HG03442 (cell line): ENCODE measurements around the gene P2RX3.
A peak's percentile ranks its signal among the peaks of the same experiment; 100 is the strongest.

ENCODE experiments used
- ATAC-seq: cut with Tn5 transposase; IDR thresholded peaks from one replicate; pipeline ENCODE4 v1.9.1; 2021; ENCODE audit warnings: mild to moderate bottlenecking, moderate library complexity; ENCODE audit not compliant: unreplicated experiment

The P2RX3 gene

DNA sequence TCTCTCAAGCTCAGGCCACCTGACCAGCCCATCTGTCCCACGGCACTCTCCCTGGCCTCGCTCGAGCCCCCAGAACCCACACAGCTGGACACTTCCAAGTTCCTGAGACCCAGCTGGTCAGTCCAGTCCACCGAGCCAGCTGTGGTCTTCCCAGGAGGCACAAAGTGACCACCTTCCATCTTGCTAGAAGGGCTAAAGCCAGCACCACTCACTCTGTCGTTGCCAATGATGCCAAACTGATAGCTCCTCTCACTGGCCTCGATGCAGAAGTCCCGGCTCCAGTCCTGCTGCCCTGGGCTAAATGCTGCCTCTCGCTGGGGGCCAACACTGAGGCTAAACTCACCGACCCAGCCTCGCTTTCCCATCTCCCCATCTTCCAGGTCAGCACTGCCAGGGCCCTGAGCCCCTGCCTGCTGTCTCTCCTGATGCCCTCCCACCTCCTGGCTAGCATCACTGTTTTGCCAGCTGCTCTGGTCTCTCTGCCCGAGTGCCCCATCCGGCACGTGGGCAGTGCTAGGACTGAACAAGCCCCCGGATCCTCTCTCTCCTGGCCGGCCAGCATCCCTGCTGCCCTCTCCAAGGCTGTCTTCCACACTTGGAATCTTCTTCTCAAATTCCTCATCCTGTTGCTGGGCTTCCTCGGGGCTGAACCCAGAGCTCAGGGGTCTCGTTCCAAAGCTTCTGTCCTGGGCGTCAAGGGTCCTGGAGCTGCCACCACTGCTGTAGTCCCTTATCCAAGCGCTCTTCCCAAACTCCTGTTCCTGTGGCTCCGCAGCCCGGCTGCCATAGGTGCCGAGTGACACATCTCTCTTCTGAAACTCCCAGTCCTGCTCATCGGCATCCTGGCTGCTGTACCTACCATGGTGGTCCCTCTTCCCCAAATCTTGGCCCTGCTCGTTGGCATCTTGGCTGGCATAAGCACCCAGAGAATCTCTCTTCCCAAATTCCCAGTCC lies 28.8 kb upstream of the P2RX3 start:
- no peak for ATAC-seq

DNA sequence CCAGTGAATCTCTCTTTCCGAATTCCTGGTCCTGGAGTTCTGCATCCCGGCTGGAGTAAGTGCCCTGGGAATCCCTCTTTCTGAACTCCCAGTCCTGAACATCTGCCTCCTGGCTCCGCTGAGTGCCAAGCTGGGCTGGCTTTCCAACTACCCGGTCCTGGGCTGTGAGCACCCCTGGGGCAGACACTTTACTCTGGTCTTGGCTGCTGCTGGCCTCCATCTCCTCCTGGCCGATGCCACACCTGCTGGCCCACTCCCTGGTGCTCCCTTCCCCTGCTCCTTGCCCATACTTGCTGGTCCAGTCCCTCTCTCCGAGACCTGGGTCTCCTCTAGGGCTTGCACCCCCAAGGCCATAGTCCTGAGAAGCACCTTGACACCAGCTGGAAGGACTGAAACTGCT lies 28.1 kb upstream of the P2RX3 start:
- ATAC-seq: no peak

DNA sequence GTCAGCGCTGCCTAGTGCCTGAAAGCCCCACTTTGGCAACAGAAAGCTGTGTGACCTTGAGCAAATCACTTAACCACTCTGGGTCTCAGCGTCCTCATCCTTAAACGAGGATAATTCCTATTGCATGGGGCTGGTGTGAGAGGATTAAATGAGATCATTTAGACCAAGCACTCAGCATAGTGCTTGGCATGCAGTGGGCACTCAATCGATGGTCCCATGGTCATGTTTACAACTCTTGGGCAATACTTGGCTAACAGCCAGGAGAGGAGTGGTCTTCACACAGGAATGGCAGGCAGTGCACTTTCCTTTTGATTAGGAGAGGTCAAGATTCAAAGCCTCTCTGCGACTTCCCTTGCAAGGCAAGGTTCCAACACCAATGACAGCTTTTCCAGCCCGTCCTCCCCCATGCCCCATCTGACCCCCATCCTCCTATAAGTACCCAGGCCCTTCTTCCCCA lies 27.5 kb upstream of the P2RX3 start:
- ATAC-seq: no peak

DNA sequence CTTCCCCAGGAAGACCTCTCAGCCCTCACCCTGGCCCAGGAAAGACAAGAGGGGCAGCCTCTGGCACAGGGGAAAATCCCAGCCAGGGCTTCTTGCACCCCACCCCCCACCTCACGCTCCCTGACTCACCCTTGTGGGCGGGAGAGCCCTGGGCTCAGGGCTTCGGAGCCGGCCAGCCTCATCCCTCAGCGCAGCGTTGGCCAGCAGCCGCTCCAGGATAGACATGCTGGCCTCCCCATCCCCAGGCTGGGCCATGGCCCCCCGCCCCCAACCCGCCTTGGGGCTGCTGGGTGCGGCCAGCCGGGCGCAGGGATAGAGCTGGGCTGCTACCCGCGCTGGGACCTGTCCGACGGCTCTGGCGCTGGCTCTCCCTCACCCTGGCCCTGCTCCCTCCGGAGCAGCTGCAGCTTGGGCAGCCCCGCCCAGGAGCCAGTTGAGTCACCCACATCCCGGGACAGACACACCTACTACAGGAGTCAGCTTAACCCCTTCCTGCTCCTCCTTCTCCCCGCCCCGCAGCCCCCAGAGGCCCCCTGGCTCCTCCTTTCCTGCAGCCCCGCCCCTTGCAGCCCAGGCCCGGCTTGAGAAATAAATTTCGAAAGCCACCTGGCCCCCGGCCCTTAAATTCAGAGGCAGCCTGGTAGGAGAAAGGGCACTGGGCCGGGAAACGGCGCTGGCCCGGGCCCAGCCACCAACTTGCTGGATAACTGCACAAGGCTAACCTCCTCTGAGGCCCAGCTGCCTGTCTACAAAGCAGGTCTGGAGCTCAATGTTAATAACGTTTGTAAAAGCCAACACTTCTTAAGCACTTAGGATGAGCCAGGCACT lies 26.8 kb upstream of the P2RX3 start:
- peak; percentile 96 for ATAC-seq

DNA sequence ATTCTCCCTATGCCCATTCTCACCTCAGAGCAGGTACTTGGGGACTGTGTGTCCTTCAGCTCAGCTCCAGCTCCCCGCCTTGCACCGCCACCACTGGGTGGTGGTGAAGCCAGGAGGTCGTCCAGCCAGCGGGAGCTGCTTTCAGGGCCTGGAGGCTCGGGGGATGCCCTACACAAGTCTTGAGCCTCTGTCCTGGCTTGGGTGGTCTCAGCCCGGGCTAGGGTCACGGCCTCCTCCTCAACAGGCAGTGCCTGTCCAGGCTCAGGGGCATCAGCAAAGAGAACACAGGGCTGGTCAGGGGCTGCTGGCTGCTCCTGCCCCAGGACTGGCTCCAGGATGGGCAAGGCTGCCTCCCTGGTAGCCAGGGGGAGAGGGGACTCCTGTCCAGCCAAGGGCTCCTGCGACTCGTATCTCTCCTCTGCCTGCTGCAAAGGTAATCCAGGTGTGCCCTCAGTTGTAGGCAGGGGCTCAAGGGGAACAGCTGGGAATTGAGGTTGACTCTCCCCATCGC lies 25.6 kb upstream of the P2RX3 start:
- ATAC-seq: no peak

DNA sequence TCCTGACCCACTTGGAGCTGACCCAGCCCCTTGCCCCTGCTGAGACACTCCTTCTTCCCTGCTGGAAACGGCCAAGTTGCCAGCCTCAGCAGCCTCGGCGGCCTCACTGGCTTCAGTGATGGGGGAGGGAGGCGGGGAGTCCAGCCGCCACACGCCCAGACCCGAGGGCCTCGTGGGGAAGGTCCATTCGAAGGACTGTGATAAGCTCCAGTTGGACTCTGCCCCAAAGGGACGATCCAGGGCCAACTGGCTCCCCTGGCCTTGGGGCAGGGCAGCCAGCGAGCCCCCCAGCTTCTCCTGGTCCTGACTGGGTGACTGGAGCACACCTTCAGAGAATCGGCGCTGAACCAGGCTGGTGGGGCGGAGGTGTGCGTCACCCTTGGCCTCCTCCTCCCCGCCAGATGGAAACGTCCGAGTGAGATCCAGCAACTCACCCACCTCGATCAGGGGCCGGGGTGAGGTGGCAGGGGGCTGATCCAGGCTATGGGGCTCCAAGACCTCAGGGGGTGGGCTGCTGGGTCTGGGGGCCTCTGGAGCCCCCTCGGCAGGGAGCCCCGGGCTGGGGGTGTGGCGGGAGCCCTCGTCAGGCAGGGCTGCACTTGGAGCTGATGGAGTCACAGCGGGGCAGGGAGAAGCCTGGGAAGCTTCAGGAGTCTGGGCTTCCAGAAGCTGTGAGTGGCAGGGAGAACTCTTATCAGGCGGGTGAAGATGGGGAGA lies 24.9 kb upstream of the P2RX3 start:
- no peak for ATAC-seq

DNA sequence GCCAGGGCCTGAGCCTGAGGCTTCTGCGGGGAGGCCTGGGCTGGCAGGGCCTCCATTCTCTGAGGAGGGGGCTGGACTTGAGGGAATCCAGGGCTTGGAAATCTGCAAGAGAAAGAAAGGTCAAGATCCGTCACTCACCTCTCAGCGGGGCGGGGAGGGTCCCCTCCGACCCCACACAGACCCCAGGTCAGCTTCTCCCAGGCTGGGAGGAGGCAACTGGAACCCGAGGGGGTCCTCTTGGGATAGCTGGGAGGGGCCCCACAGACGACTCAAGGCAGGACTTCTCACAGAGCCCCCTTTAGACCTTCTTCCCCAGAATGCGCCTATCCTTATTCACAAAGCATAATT lies 24.4 kb upstream of the P2RX3 start:
- ATAC-seq: no peak

DNA sequence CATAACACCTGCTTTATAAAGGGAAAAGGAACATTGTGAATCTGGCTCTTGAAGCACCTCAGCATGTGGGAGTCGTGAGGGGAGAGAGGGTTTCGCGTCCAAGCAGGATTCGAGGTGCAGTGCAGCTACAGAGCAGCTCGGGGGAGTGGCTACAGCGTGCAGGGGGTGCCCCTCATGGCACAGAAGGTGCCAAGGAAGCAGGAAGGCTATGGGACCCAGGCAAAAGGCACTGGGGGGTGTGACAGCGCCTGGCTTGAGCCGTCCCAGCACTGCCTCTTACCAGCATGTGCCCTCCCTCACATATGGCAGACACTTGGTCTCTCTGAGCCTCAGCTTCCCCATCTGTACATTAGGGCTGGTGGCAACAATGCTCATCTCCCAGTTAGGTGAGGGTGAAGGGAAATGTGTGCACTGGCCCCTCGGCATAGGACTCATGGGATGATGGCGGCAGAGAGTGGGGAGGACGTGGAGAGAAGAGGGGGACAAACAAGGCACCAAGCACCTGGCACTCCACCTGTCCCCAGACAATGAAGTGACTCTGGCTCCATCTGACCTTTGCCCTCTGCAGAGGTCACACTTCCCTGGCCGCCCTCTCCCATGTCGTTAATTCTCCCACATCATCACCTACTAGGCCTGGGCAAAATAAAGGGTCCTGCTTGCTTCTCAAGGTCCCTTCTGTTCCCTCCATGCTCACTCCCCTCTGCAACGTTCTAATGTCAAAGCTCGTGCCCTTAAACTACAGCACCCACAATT lies 23.8 kb upstream of the P2RX3 start:
- ATAC-seq: no peak

DNA sequence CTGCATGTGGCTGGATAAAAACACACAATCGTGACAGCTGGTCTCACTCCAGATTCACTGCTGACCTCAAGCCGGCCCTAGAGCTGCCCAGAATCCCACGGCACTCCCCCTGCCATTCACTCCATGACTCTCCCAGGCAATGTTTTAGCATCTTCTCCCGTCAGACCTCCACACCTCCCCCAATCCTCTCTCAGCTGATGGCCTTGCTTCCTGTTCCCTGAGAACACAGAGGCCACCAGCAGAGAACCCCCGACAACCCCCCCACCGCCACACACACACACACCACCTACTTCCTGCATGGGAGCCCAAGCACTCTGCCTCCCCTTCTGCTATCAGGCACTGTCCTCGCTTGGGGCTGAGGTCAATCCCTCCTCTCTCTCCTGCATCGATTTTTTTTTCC lies 22.7 kb upstream of the P2RX3 start:
- ATAC-seq: no peak

DNA sequence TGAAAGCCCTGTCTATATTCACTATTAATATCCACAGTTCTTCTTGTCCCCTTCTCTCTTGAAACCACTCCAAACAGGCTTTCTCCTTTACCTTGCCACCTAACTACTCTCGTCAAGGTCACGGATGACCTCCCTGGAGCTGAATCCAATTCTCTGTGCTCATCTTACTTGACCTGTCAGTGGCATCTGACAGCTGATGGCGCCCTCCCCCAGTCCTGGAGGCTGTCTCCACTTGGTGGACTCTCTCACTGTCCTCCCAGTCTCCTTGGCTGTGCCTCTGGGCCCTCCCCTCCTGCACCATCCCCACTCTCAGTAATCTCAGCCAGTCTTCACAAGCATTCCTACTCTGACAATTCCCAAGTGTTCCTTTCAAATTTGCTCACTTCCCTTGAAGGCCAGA lies 22.1 kb upstream of the P2RX3 start:
- ATAC-seq: no peak

DNA sequence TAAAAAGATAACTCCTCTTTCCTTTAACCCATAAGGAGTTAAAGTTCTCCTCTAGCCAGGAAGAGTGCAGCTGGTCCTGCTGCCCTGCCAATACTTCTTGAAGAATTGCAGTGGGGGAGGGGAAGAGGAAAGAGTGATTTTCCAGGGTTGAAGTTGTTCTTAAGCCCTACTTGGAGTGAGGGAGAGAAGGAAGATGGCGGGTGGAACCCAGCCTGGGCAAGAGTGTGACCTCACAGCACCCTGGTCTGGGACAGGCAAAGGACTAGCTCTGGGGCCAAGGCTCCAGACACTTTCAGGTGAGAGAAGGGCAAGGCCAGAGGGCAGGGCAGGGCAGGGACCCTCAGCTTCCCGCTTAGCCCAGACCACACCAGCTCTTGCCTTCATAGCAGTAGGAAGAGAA lies 20.0 kb upstream of the P2RX3 start:
- ATAC-seq: no peak

DNA sequence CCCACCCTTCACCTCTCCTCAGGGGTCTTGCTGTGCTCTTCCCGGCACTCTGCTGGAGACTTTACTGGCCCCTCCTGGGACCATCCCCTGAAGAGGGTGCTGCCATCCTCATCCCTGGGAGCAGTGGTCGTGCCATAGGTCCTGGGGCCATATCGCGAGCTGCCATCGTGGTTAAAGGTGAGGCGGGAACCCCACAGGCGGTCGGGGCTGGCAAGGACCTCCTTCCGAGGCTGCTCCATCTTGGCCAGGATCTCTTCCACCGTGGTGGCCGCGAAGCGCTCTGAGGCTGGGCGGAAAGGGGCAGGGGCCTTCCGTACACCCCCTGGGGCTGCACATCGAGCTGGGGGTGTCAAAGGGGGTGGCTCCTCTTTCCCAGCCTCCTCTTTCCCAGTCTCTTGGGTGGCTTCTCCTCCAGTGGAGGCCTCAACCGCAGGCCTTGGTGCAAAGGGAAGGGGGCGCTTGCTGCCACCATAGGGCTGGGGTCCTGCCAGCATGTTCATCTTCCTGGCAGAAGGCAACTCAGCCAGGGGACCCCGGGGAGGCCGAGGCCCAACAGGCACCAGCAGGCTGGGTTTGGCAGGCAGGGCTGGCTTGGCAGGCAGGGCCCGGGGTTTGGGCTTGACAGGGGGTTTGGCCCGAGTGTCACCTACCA lies 18.0 kb upstream of the P2RX3 start:
- no peak for ATAC-seq

DNA sequence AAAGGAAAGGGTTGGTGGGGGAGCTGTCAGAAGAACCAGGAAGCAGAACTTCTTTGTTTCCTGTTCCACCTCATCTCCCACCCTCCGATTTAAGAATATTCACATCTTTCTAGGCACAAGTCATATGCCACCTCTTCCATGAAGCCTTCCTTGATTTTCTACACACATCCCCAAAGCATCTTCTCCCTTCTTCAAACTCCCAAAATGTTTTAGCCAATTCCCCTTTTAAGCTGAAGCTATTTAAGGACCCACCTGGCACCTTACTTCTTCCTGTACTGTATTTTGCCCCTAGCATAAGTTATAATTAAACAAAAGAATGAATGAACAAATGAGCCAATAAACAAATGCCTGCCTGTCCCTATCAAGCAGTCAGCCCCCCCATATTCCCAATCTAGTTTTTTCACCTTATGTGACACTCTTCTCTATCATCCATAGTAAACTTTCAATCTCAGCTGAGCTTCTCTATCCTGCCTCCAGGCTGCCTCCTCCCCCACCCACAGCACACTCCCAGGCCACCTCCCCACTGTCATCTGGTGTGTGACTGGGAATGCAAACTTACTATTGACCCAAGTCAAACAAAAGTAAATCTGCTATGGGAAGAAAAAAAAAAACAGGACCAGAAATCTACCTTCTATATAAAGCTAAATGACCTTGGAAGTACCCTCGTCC lies 17.3 kb upstream of the P2RX3 start:
- ATAC-seq: no peak

DNA sequence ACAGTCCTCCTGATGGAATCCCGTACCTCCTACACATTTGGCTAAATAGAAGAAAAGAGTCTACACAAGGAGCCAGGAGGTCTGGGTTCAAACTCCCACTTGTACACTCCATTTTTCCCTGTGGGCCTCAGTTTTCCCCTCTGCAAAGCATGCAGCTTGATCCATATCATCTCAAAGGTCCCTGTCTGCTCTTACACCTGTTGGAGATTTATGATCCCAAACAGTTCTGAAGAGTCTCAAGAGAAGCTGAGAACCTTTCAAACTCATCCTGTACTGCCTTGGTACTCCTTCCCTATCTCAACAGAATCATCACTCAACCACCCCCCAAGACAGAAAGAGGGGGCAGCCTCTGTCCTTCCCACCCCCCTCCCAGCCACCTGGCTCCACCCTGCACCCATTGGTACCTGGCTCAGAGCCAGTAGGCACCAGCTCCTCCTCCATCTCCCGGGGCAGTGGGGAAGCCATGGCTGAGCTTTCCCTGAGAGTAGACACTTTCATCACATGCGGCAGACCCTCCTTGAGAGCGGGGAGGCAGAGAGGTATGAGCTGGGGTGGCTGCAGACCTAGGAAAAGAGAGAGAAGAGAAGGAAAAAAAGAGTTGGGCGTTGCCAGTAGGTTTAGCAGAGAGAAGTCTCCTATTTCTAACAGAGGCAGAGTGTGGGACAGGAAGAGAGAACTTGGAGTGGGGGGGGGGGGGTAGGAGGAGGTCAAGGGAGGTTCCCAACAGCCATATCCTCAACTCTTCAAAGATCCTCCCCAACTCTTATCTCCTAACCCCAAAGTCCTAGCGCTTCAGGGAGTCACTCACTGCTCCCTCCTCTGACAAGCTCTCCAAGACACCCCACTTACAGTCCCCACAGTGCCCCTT lies 16.5 kb upstream of the P2RX3 start:
- no peak for ATAC-seq

DNA sequence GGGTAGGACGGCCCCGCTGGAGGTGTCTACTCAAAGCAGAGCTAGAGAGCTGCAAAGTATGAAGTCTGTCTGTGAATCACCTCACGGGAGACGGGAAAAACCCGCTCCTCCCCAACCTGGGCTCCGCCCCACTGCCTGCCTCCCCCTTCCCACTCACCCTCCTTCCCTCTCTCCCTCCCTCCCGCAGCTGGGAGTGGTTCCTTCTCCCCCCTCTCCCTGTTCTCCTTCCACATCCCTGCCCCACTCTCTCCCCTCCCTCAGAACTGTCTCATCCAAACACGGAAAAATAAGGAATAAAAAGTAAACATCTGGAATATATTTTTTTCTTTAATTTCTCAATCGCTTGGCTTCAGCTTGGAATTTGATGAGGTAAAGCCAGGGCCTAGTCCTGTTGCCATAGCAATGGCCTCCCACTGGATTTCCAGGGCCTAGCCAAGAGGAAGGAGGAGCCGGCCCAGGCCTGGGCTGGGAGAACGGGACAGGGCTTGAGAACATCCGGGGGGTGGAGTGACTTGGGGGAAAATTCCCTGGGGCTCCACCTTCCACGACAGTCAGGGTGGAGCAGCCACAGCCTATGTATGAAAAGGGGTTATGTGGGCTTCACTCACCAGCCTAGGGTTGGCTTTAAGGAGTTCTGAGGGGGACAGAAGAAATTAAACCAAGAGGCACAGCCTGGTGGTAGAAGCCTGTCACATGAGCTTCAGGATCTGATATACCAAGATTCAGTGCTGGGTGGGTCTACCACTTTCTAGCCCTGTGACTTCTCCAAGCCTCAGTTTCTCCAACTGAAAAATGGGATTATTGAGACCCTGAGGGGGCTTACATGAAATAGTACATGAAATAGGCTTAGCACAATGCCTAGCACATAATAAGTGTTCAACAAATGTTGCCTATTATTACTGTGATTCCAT lies 15.6 kb upstream of the P2RX3 start:
- ATAC-seq: no peak

DNA sequence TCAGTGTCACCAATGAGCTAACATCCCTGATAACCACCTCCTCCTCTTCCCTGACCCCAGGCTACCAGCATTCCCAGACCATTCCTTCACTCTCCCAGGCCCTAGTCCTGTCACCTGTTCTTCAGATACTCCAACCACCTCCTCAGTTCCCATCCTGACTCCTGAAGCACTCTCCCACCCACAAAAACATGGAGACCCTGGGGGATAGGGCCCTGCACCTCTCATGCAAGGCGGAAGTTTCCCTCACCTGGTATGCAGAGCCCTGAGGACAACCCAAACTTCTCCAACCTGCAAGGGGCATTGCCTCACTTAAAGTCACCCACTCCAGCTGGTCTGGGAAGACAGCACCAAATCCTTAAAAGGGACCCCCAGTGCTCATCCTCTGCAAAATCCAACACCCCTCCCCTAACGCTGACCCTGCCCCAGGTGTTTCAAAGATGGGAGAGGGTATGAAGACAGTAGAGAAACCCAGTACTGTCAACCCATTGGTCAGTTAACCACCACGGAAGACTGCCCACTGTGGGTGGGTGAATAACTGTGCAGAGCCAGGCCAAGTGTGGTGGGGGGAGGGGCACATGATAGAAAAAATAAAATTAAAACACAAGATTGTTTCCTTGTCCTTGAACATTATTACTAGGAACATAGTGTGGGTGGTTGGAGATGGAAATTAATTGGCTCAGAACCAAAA lies 14.8 kb upstream of the P2RX3 start:
- ATAC-seq: no peak

DNA sequence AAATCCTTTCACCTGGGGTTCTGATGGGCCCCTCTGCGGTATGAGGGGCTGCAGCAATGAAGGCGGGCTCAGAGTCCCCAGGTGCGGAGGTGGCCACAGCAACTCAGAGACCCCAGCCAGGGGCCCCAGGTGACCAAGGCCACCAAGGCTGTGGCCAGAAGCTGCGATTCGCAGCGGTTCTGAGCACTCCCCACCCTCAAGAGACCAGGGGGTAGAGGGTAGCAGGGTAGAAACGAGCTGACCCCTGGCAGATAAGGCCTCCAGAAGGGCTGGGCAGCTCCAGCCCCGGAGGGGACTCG lies 14.3 kb upstream of the P2RX3 start:
- no peak for ATAC-seq
